OCI-LY1 (cell line): ENCODE measurements around the gene NOP16.
A peak's percentile ranks its signal among the peaks of the same experiment; 100 is the strongest.

Experiments
- H2AFZ ChIP-seq: fragments of 200-600 bp; sonication (generic), shearing (Covaris generic); 2 replicates; pipeline ENCODE4 v1.6.0; 2014; ENCODE audit warnings: antibody characterized with exemption, mild to moderate bottlenecking, low read length
- H3F3A ChIP-seq: fragments of 200-600 bp; sonication (generic), shearing (Covaris generic); 2 replicates; pipeline ENCODE4 v1.6.0; 2014; ENCODE audit warnings: mild to moderate bottlenecking, antibody characterized with exemption, low read length, moderate library complexity; ENCODE audit not compliant: insufficient read depth
- H3K27ac ChIP-seq: fragments of 200-600 bp; sonication (generic); 2 replicates; pipeline ENCODE4 v1.5.1; 2014; ENCODE audit warnings: low read length, mixed run types, mild to moderate bottlenecking, low read depth; ENCODE audit not compliant: poor library complexity, severe bottlenecking
- H3K27me3 ChIP-seq: fragments of 200-600 bp; sonication (generic); 2 replicates; pipeline ENCODE4 v1.6.0; 2014; ENCODE audit warnings: antibody characterized with exemption, mild to moderate bottlenecking, low read length, moderate library complexity; ENCODE audit not compliant: insufficient read depth
- H3K36me3 ChIP-seq: fragments of 200-600 bp; sonication (generic); 2 replicates; pipeline ENCODE4 v1.6.1; 2014; ENCODE audit warnings: mild to moderate bottlenecking, antibody characterized with exemption, low read length, moderate library complexity, mixed read lengths; ENCODE audit not compliant: insufficient read depth
- H3K4me1 ChIP-seq: fragments of 200-600 bp; sonication (generic); 2 replicates; pipeline ENCODE4 v1.5.1; 2014; ENCODE audit warnings: mild to moderate bottlenecking, low read length, moderate library complexity; ENCODE audit not compliant: insufficient read depth, severe bottlenecking
- H3K4me2 ChIP-seq: fragments of 200-600 bp; sonication (generic), shearing (Covaris generic); 2 replicates; pipeline ENCODE4 v1.6.1; 2014; ENCODE audit warnings: low read length
- H3K4me3 ChIP-seq: fragments of 200-600 bp; sonication (generic); 2 replicates; pipeline ENCODE4 v1.5.1; 2014; ENCODE audit warnings: low read length, low read depth, mild to moderate bottlenecking, mixed read lengths; ENCODE audit not compliant: poor library complexity, severe bottlenecking
- H3K79me2 ChIP-seq: fragments of 200-600 bp; shearing (Covaris generic); 2 replicates; pipeline ENCODE4 v1.6.1; 2016; ENCODE audit warnings: mixed run types, low read length, mixed read lengths; ENCODE audit not compliant: insufficient read depth
- H3K9ac ChIP-seq: fragments of 200-600 bp; sonication (generic), shearing (Covaris generic); 2 replicates; pipeline ENCODE4 v1.6.1; 2014; ENCODE audit warnings: mild to moderate bottlenecking, low read length, mixed read lengths
- H3K9me2 ChIP-seq: fragments of 200-600 bp; sonication (generic), shearing (Covaris generic); 2 replicates; pipeline ENCODE4 v1.6.1; 2014; ENCODE audit warnings: low read depth, mild to moderate bottlenecking, low read length, mixed read lengths
- H3K9me3 ChIP-seq: fragments of 200-600 bp; shearing (Covaris generic); 2 replicates; pipeline ENCODE4 v1.6.1; 2014; ENCODE audit warnings: low read length, mixed read lengths
- H4K20me1 ChIP-seq: fragments of 200-600 bp; sonication (generic), shearing (Covaris generic); 2 replicates; pipeline ENCODE4 v1.6.0; 2016; ENCODE audit warnings: mild to moderate bottlenecking, low read length; ENCODE audit not compliant: insufficient read depth
- EZH2 ChIP-seq: fragments of 200-600 bp; sonication (generic), shearing (Covaris generic); IDR thresholded peaks from 2 replicates; pipeline ENCODE4 v1.8.0; 2017; ENCODE audit warnings: borderline replicate concordance, mixed run types, mild to moderate bottlenecking, antibody characterized with exemption, low read length, moderate library complexity, mixed read lengths
- TF ChIP-seq, protein P1 (sequence below): fragments of 200-600 bp; sonication (generic), shearing (Covaris generic); IDR thresholded peaks from 2 replicates; pipeline ENCODE4 v1.5.1; 2017; ENCODE audit warnings: mild to moderate bottlenecking, antibody characterized with exemption, low read length, moderate library complexity, mixed read lengths

The NOP16 gene

DNA sequence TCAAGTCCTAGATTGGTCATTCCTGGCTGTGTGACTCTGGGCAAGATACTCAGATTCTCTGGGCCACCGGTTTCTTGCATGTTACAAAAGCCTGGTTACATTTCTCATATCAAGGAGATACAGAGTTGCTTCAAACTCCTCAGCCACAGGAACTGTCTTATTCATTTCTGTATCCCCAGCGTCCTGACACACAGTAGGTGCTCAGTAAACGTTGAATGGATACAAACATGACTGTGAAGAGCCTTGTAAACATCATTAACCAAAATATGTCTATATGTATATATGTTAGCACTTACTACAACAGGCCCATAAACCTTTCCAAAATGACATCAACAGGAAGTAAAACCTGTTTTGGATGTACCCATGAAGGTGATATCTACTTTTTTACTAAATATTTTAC lies 26.3 kb upstream of the NOP16 start:
- peak overlapping the region; percentile 90 for H3K4me3 ChIP-seq
- 0 out of 2 replicates have a peak, but pooled peaks cover 5% of the 10 kb centered on the region for H3K79me2 ChIP-seq
- H3K27me3 ChIP-seq, result no peaks in the 10 kb centered on the region
- no peak overlapping the region for H3K27ac ChIP-seq
- no peak overlapping the region for H2AFZ ChIP-seq
- TF ChIP-seq EZH2, result no peak
- TF ChIP-seq, protein P1, sequence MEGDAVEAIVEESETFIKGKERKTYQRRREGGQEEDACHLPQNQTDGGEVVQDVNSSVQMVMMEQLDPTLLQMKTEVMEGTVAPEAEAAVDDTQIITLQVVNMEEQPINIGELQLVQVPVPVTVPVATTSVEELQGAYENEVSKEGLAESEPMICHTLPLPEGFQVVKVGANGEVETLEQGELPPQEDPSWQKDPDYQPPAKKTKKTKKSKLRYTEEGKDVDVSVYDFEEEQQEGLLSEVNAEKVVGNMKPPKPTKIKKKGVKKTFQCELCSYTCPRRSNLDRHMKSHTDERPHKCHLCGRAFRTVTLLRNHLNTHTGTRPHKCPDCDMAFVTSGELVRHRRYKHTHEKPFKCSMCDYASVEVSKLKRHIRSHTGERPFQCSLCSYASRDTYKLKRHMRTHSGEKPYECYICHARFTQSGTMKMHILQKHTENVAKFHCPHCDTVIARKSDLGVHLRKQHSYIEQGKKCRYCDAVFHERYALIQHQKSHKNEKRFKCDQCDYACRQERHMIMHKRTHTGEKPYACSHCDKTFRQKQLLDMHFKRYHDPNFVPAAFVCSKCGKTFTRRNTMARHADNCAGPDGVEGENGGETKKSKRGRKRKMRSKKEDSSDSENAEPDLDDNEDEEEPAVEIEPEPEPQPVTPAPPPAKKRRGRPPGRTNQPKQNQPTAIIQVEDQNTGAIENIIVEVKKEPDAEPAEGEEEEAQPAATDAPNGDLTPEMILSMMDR, result no peak
- no peaks in the 10 kb centered on the region for H3F3A ChIP-seq
- no peaks in the 10 kb centered on the region for H3K9me2 ChIP-seq
- no peaks in the 10 kb centered on the region for H4K20me1 ChIP-seq
- peaks cover 21% of the 10 kb centered on the region for H3K4me1 ChIP-seq
- peak overlapping the region; percentile 80 for H3K4me2 ChIP-seq
- H3K36me3 ChIP-seq, result peaks cover 4% of the 10 kb centered on the region; the same call in 1 of the 2 replicates
- peak overlapping the region; percentile 93; the same call in 1 of the 2 replicates for H3K9ac ChIP-seq
- H3K9me3 ChIP-seq, result no peaks in the 10 kb centered on the region

DNA sequence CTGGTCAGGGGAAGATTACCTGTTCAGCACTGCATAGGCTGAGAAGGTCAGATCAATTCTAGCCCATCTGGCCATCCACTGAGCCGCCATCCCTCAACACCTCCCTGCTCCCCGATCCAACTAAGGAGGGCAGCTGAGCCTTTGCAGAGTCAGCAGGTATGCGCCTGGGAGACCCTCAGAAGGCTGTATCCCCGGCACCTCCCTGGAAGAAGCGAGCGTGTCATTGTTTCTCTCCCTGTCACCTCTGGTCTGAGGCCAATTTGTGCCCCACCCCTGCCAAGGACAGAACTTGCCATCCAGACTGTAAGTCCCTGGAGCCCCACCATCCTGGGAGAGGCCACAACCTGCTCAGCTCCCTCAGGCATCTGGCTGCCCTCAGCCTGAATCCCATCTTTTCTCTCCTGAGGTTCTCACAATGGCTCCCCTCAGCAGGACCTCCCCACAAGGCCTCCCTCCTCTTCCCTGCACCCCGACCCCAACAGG lies 25.4 kb upstream of the NOP16 start:
- no peak overlapping the region for H3K27ac ChIP-seq
- H3K36me3 ChIP-seq, result peaks cover 7% of the 10 kb centered on the region; the same call in 1 of the 2 replicates
- H3K4me3 ChIP-seq, result no peak overlapping the region
- H3K9me2 ChIP-seq, result no peaks in the 10 kb centered on the region
- no peaks in the 10 kb centered on the region for H4K20me1 ChIP-seq
- no peak overlapping the region for H3K9ac ChIP-seq
- H2AFZ ChIP-seq, result no peak overlapping the region
- TF ChIP-seq EZH2, result no peak
- TF ChIP-seq, protein P1, result no peak
- H3K9me3 ChIP-seq, result no peaks in the 10 kb centered on the region
- 0 out of 2 replicates have a peak, but pooled peaks cover 5% of the 10 kb centered on the region for H3K79me2 ChIP-seq
- H3K4me2 ChIP-seq, result no peak overlapping the region; the same call in 1 of the 2 replicates
- H3F3A ChIP-seq, result no peaks in the 10 kb centered on the region
- H3K27me3 ChIP-seq, result no peaks in the 10 kb centered on the region
- peaks cover 21% of the 10 kb centered on the region for H3K4me1 ChIP-seq

DNA sequence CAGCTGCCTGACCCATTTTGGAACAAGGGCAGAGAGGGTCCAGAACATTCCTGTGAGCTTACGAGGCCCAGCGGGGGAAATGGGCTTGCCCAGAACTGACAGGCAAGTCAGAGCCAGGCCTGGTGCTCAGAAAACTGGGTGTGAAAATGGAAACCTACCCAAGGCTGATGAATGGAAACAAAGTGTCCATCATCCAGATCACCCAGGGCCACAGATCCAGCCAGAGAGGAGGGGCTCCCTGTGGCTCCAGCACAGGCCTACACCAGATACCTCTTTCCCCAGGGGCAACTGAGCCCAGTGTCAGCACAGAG lies 24.8 kb upstream of the NOP16 start:
- H3K9me3 ChIP-seq, result no peaks in the 10 kb centered on the region
- no peak overlapping the region for H3K4me2 ChIP-seq
- H3K4me1 ChIP-seq, result peaks cover 21% of the 10 kb centered on the region
- H3K36me3 ChIP-seq, result peaks cover 7% of the 10 kb centered on the region; the same call in 1 of the 2 replicates
- no peaks in the 10 kb centered on the region for H3K9me2 ChIP-seq
- H3F3A ChIP-seq, result no peaks in the 10 kb centered on the region
- no peak overlapping the region for H3K4me3 ChIP-seq
- H3K79me2 ChIP-seq, result 0 out of 2 replicates have a peak, but pooled peaks cover 5% of the 10 kb centered on the region
- H3K9ac ChIP-seq, result no peak overlapping the region
- no peaks in the 10 kb centered on the region for H4K20me1 ChIP-seq
- H3K27ac ChIP-seq, result no peak overlapping the region
- TF ChIP-seq EZH2, result no peak
- TF ChIP-seq, protein P1, result no peak
- no peak overlapping the region for H2AFZ ChIP-seq
- no peaks in the 10 kb centered on the region for H3K27me3 ChIP-seq
